H1 (cell line): ENCODE results near the gene HJURP. TPM values are rescaled to one million over a fixed set of nuclear protein-coding genes. Genes with fewer than 3 reads are reported as not detected.

Experiments used
- BRCA1 ChIP-seq: IDR thresholded peaks from 2 replicates; pipeline ENCODE4 v1.6.1; 2012; ENCODE audit warnings: low read depth, low read length, improper control_type of control experiment
- JUN ChIP-seq: IDR thresholded peaks from 2 replicates; pipeline ENCODE4 v1.6.1; 2011; ENCODE audit warnings: low read depth, mild to moderate bottlenecking, improper control_type of control experiment, low read length
- TAF1 ChIP-seq: IDR thresholded peaks from 2 replicates; pipeline ENCODE4 v1.6.1; 2011; ENCODE audit warnings: mild to moderate bottlenecking, low read depth, low read length
- polyA plus RNA-seq, 7 experiments: library from polyadenylated mRNA; depleted of rRNA in 3 of 7; stranded (reverse) in 5 of 7; unstranded in 2 of 7; fragments of >200 nt in 5 of 7; fragments of 200-250 nt in 2 of 7; gene quantifications; 1 replicate in 5 of 7; 2 replicates in 1 of 7; 4 replicates in 1 of 7; pipeline versions ENCODE4 v1.2.1 to v1.2.3, GENCODE V29; 2011 to 2013; ENCODE audit warnings: missing spikeins in 2 of 7, mixed read lengths in 2 of 7
- total RNA-seq: library from RNA; stranded (reverse); fragmentation: NEBNext Ultra II Directional; extraction: Animal tissue kit (Norgen Biotek cat#: 25700); gene quantifications from 2 replicates; pipeline ENCODE4 v1.2.1, GENCODE V29; 2021

Gene HJURP
- total and polyA plus RNA-seq, 2 of the 8 experiments (the other 6 are each of a cell fraction or from before 2014, with no cell fraction given): 49.3 to 60.5 TPM

DNA sequence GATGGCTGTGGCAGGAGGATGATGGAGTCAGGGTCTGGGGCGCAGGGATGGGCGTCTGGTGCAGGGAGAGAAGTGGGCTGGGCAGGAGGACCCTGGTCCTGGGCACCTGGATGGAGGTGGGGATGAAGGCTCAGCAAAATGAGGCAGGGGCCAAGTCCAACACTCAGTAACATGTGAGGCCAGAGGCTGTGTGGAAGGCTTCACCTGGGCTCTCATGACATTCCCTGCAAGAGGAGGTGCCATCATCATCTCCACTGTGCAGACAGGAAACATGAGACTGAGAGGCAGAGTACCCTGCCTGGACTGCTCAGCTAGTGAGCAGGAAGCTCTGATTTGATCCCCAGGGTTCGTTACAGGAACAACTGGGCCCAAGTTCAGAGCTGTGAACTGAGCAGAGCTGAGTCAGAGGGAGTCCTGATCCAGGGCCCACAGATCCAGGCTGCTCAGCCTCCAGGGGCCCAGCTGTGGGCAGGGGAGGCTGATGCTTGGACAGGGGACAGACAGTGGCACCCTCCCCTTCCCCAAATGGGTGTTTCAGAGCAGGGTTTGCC is 36.9 kb downstream of the HJURP start (continued):
- TF ChIP-seq BRCA1: no peak
- TF ChIP-seq JUN: no peak
- TF ChIP-seq TAF1: no peak
